Measurements from ENCODE around the gene KCNAB1. TPM values are rescaled to one million over a fixed set of nuclear protein-coding genes. Genes with fewer than 3 reads are reported as not detected.

KCNAB1 gene
- total and polyA plus RNA-seq, 10 of the 15 experiments (the other 5 are each of a cell fraction or from before 2014, with no cell fraction given) = 0.11 to 0.69 (median 0.43) TPM; not detected in 6

DNA sequence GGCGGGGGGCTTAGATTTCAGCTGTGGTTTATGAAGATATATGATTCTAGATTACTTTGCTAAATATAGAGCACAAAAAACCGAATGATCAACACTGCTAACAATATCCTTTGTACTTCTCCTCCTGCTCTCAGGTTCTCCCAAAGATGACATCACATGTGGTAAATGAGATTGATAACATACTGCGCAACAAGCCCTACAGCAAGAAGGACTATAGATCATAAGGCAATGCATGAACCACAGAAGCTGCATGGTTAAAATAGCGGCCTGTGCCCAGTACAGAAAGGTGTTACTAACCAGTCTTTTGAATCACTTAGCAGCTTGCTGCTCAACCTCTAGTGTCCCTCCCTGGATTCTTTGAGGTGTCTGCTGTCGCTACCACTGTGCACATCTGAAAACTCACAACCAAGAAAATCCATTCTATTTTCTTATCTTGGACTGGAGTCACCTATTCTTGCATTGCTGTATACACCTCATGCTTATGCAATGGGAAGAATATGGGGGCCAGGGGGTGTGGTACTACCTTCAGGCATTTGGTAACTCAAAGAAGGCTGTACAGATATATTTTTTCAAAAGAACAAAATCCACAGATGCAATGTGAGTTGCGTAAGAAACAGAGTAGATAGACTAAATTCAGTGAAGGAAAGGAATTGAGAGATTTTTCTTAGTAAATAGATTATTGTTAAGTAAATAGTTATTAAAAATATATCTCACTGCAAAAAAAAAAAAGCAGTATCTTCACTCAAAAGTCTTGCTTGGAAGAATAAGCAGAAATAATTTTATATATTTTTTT is 416.3 kb downstream of the KCNAB1 start (continued):
- TF ChIP-seq TCF3 (IDR thresholded peaks at IDR 0.05; ENCODE audit: borderline replicate concordance, insufficient read depth, low read depth, low read length) (no peak), ZNF217 (IDR thresholded peaks at IDR 0.05) (no peak), WRNIP1 (IDR thresholded peaks at IDR 0.05; ENCODE audit: borderline replicate concordance, low read depth, low read length) (no peak), CEBPB (IDR thresholded peaks at IDR 0.05; ENCODE audit: borderline replicate concordance in 1 of 2, low read depth in 2 of 2, low read length in 2 of 2) (no peak), TAF1 (IDR thresholded peaks at IDR 0.05; ENCODE audit: borderline replicate concordance, low read depth, low read length) (no peak), RAD21 (IDR thresholded peaks at IDR 0.05; ENCODE audit: insufficient read depth, low read depth, low read length) (no peak), IKZF2 (IDR thresholded peaks at IDR 0.05) (no peak)
- TF ChIP-seq, protein P1, sequence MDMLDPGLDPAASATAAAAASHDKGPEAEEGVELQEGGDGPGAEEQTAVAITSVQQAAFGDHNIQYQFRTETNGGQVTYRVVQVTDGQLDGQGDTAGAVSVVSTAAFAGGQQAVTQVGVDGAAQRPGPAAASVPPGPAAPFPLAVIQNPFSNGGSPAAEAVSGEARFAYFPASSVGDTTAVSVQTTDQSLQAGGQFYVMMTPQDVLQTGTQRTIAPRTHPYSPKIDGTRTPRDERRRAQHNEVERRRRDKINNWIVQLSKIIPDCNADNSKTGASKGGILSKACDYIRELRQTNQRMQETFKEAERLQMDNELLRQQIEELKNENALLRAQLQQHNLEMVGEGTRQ (IDR thresholded peaks at IDR 0.05; ENCODE audit: borderline replicate concordance, low read depth, low read length) = no peak

DNA sequence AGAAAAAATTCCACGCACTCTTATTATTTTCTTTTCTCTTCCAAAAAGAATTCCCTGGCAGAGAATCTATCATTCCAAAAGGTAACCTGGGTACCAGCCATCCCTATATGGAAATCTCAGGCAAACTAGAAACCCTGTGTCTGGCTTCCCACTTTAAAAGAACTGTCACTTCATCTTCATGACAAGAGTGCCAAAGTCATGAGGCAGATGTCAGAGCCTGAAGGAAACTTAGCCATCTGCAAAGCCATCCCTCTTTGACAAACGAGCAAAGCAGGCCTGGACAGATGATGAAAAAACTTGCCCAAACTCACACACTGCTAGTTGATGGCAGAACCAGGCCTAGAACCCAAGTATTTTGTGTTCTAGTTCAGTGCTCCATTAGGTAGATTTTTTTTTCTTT is 418.7 kb downstream of the KCNAB1 start:
- POLR2A ChIA-PET = no interaction called here
- Histone ChIP-seq H3K27ac (ENCODE audit: control insufficient read depth, insufficient read depth) (no peak overlapping the region), H3K4me2 (ENCODE audit: control insufficient read depth, insufficient read depth) (no peak overlapping the region), H3K4me3 (no peak overlapping the region), H3K4me1 (ENCODE audit: control insufficient read depth, insufficient read depth, low read length) (no peaks in the 10 kb centered on the region), H3K9me3 (replicated peaks; ENCODE audit: control insufficient read depth, insufficient read depth, low read length) (no peaks in the 10 kb centered on the region), H4K20me1 (ENCODE audit: control insufficient read depth, insufficient read depth) (no peaks in the 10 kb centered on the region), H3K36me3 (ENCODE audit: control insufficient read depth in 2 of 2, insufficient read depth in 2 of 2, low read length in 1 of 2) (peaks cover 0 to 24% of the 10 kb centered on the region in 2 experiments; a peak in 3 of 4 replicates), H3K79me2 (ENCODE audit: control insufficient read depth, insufficient read depth, low read length) (no peaks in the 10 kb centered on the region; the same call in 1 of the 2 replicates), H3K27me3 (replicated peaks in 1 of 2; ENCODE audit: control insufficient read depth in 2 of 2, insufficient read depth in 2 of 2, low read length in 1 of 2) (no peaks in the 10 kb centered on the region), H3K9ac (ENCODE audit: control insufficient read depth, insufficient read depth, low read length) (no peak overlapping the region), H2AFZ (ENCODE audit: control insufficient read depth, low read depth, low read length) (no peak overlapping the region)
- in situ Hi-C loops (cut with MboI) = no loop called here
- FAIRE-seq (no peak), ATAC-seq (no peak), DNase-seq (ENCODE audit: low read depth, low spot score) (no peak)
- CTCF ChIA-PET = interaction anchor here (0.7 to 1.5 kb wide), 6 partner anchors 11 to 598 kb away, joined by 3 to 5 read pairs (median 3); no protein-coding TSS in a partner anchor
- intact Hi-C loops (cut with micrococcal nuclease; ENCODE audit: unreplicated experiment) = no loop called here
- RAD21 ChIA-PET (ENCODE audit: unreplicated experiment) = interaction anchor here (1.3 kb wide), 1 partner anchor 140 kb away, joined by 3 read pairs; no protein-coding TSS in a partner anchor
- BruUV-seq (replicated peaks) = no TSS peak
- 100% methylated on average over 2 of the region's 2 CpGs for WGBS (ENCODE audit: insufficient coverage, insufficient replicate concordance, low lambda C conversion rate, missing lambda C conversion rate)
- SMC1A ChIA-PET (ENCODE audit: uncharacterized antibody, unreplicated experiment) = interaction anchor here (0.7 to 1.4 kb wide), 3 partner anchors 9 to 148 kb away, joined by 3 to 4 read pairs (median 3); no protein-coding TSS in a partner anchor
- TF ChIP-seq RAD21 (IDR thresholded peaks at IDR 0.05; ENCODE audit: insufficient read depth, low read depth, low read length) (no peak), TBL1XR1 (IDR thresholded peaks at IDR 0.05; ENCODE audit: low read depth, low read length) (no peak), ZSCAN29 (IDR thresholded peaks at IDR 0.05) (no peak), PML (IDR thresholded peaks at IDR 0.05; ENCODE audit: low read length) (no peak), NR2F1 (conservative IDR thresholded peaks at IDR 0.05) (no peak), MYC (IDR thresholded peaks at IDR 0.05; ENCODE audit: insufficient read depth, insufficient read length, insufficient replicate concordance, low read length, severe bottlenecking) (no peak), MTA2 (IDR thresholded peaks at IDR 0.05; ENCODE audit: low read depth) (no peak), STAT3 (IDR thresholded peaks at IDR 0.05; ENCODE audit: low read depth, low read length) (no peak), IRF4 (IDR thresholded peaks at IDR 0.05; ENCODE audit: low read depth, low read length) (no peak), MEF2B (IDR thresholded peaks at IDR 0.05; ENCODE audit: partially characterized antibody, poor library complexity, severe bottlenecking) (no peak)
- TF ChIP-seq, protein P2, sequence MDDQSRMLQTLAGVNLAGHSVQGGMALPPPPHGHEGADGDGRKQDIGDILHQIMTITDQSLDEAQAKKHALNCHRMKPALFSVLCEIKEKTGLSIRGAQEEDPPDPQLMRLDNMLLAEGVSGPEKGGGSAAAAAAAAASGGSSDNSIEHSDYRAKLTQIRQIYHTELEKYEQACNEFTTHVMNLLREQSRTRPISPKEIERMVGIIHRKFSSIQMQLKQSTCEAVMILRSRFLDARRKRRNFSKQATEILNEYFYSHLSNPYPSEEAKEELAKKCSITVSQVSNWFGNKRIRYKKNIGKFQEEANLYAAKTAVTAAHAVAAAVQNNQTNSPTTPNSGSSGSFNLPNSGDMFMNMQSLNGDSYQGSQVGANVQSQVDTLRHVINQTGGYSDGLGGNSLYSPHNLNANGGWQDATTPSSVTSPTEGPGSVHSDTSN (IDR thresholded peaks at IDR 0.05; ENCODE audit: insufficient replicate concordance, low read depth, low read length) = no peak
